Stimulated activated CD8-positive, alpha-beta memory T cell treated with anti-CD3 and anti-CD28 coated beads, Interleukin-15, amount 100 ng/mL, for 48 hours (primary cell): ENCODE results near the gene WDR72.

Experiments
- DNase-seq, 2 donors: peaks; one replicate each; pipeline ENCODE4 v3.0.0-alpha.2; 2020; ENCODE audit warnings: low read depth in 2 of 2

Gene WDR72

GRCh38 chr15:53534105-53534839 is 225.2 kb downstream of the WDR72 start:
- no peak for DNase-seq

- DNase-seq: no peak
Measured at GRCh38 chr15:53530761-53531160, 228.7 kb downstream of the WDR72 start.

DNA sequence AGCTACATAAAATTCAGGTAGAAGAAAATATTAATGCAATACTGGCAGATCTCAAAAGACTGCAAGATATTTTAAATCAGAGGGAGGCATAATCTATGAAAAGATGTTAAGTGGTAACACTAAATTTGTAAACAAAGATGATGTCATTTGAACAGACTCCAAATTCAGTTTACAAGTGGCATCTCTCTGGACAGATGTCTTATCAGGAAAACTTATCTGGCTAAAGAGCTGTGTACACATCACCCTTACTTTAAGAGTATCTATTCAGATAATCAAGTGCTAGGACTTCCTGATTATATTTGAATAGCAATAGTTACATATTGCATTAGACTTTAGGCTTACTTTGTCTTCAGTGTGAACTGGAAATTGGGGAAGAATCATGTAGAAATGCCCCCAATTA is 231.5 kb downstream of the WDR72 start:
- no peak for DNase-seq

GRCh38 chr15:53525894-53526293 is 233.6 kb downstream of the WDR72 start:
- DNase-seq: no peak

GRCh38 chr15:53522991-53523390 is 236.5 kb downstream of the WDR72 start:
- DNase-seq: no peak

DNA sequence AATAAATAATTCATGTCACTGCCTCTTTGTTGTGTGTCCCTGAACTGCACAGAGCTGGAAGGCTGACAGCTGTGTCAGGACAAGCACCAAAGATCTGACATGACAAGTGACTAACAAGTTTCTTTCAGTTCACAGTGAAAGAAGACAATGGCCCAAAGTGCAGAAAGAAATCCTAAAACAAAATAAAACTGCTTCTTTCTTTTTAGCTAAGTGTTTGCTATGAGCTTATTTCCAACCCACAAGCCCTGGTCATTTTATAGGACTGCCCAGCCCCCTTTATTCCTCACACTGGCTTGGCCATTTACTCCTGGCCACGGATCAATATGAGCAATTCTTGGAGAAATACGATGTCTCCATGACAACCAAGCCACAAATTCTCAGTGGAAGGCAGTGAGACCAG is 238.5 kb downstream of the WDR72 start:
- no peak for DNase-seq

GRCh38 chr15:53513431-53513830 is 246.0 kb downstream of the WDR72 start:
- DNase-seq: no peak

- no peak for DNase-seq
Measured at GRCh38 chr15:53512029-53512428, 247.4 kb downstream of the WDR72 start.

- DNase-seq: no peak
Measured at GRCh38 chr15:53511175-53511574, 248.3 kb downstream of the WDR72 start.

DNA sequence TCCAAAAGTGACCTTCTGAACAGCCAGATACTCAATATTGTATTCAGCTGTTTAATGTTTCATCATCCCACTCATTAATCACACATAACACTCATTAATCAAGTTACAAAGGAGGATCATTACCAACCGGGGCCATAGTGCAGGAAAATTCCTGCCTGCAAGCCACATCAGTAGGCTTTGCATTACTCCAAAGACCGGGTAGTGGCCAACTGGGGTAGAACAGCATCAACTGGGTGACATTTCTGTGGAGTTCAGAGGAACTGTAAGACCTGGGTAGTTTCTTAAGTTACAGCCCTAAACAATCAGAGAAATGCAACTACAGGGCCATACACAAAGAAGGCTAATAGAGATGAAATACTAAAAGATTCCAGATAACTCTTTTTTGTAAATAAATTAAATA is 253.1 kb downstream of the WDR72 start:
- no peak for DNase-seq

DNA sequence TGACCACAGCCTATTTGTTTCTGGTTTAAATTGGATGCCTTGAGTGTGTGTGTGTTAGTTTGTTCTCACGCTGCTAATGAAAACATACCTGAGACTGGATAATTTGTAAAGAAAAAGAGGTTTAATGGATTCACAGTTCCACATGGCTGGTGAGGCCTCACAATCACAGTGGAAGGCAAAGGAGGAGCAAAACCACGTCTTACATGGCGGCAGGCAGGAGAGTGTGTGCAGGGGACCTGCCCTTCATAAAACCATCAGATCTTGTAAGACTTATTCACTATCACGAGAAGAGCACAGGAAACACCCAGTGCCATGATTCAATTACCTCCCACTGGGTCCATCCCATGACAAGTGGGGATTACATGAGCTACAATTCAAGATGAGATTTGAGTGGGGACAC is 260.5 kb downstream of the WDR72 start:
- DNase-seq: no peak

DNA sequence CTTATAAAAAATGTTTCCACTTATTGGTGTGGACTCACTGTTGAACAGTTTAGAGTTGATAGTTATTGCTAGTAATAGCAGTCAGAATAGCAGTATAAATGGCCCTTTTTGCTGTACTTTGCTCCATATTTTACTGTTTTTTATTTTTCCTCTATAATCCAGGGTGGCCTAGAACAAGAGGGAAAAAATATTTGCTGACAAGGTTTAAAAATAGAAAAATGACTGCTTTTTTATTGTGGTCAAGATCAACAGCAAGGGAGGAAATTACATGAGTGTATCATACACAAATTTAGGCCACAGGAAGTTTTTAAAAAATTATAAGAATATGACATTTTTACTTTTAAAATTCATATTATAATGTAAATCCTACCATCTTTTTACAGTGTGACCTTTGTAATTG is 269.1 kb downstream of the WDR72 start:
- DNase-seq: no peak

- DNase-seq: no peak
Measured at GRCh38 chr15:53482055-53482454, 277.4 kb downstream of the WDR72 start.

GRCh38 chr15:53477981-53478766 is 281.3 kb downstream of the WDR72 start:
- no peak for DNase-seq

GRCh38 chr15:53473886-53474285 is 285.6 kb downstream of the WDR72 start:
- DNase-seq: no peak

- DNase-seq: no peak
Measured at GRCh38 chr15:53473435-53473834, 286.0 kb downstream of the WDR72 start.

DNA sequence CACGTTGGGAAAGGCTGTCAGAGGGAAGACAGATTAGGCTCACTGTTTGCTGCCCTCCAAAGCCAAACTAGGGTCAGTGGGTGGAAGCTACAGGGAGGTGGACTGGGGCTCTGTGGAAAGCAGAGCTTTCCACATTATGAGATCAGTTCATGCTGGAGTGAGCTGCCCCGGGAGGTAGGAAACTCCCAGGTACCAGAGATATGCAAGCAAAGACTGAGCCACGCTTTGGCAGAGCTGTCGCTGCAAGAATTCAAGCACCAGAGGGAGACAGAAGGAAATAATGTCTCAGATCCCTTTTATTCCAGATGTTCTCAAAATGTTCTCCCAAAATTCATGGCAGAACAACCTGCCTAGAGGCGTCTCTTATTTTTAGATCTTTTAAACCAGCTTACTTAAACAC is 286.6 kb downstream of the WDR72 start:
- DNase-seq: no peak

DNA sequence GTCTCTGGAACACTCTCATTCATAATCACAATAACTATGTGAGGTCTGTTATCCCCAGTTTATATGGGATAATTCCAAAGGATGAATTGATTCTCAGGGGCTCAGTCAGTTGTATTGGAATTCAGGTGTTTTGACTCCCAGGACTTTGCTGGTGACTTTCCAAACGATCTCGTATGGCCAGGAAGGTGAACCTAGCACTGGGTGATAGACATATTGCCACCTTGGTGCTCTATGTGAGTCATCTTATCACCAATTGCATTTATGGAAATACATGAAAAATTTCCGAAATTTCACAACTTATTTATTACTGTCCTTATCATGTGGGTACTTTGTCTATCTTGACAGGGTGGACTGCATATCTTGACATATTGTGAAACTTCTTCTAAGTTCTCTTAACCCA is 287.3 kb downstream of the WDR72 start:
- no peak for DNase-seq

GRCh38 chr15:53470743-53471142 is 288.7 kb downstream of the WDR72 start:
- DNase-seq: no peak

DNA sequence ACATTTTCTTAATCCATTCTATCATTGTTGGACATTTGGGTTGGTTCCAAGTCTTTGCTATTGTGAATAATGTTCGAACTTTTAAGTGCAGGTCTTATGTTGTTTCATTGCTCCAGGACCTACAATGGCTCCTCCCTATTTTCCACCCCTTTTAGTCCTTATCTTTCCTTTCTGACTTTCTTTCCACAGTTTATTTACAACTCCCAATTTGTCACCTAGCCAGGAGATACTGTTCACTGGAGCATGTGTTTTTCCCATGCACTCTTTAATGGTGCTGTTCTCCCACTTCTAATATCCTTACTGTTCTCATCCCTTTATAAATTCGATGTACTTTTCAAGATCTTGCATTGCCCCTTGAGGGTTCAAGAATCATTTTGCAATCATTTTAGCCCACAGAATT is 290.0 kb downstream of the WDR72 start:
- DNase-seq: no peak
